ENCODE data around the gene TAF11L9. TPM values are rescaled to one million over a fixed set of nuclear protein-coding genes. Genes with fewer than 3 reads are reported as not detected.
"Not testable (repeated sequence)": the region's sequence is repeated elsewhere in the genome, so short reads cannot be mapped to it uniquely, and the experiment has no call there.

Gene TAF11L9
- total RNA-seq = not detected

- 91 to 96% methylated on average over 13 of the region's 15 CpGs for WGBS, 2 donors
- not testable (repeated sequence) for H3K4me3 ChIP-seq
These were observed at the start of gene TAF11L9 for GRCh38 chr5:17594255-17594654. TAF11L9 (minus strand) TSS chr5:17594394.

GRCh38 chr5:17634160-17634559 is 40.0 kb upstream of the TAF11L9 start, which contains the start of gene TAF11L14:
TAF11L14 (plus strand) TSS chr5:17634460.
- WGBS, 2 donors = 93 to 97% methylated on average over 5 of the region's 5 CpGs
- Histone ChIP-seq H3K27ac (no peak within 1 kb of the TSS), H3K27me3 (no peaks in the 10 kb centered on the region)

More at GRCh38 chr5:17594255-17594654, at the start of gene TAF11L9:
- H3K9me3 ChIP-seq; H3K27ac ChIP-seq; H3K4me1 ChIP-seq; DNase-seq (ENCODE audit: low spot score in 2 of 2); H3K36me3 ChIP-seq; H3K27me3 ChIP-seq: not testable (repeated sequence)

GRCh38 chr5:17631788-17632187 is 37.6 kb upstream of the TAF11L9 start, which contains the start of gene TAF11L13:
TAF11L13 (plus strand) TSS chr5:17632088.
- not testable (repeated sequence) for H3K4me3 ChIP-seq; H3K9me3 ChIP-seq; DNase-seq (ENCODE audit: low spot score in 2 of 2); H3K27ac ChIP-seq; H3K27me3 ChIP-seq; H3K36me3 ChIP-seq; H3K4me1 ChIP-seq
- WGBS, 2 donors = 88% methylated on average over 8 of the region's 12 CpGs

More at GRCh38 chr5:17634160-17634559, 40.0 kb upstream of the TAF11L9 start, which contains the start of gene TAF11L14:
- Histone ChIP-seq H3K4me1 (no peaks in the 10 kb centered on the region), H3K36me3 (no peaks in the 10 kb centered on the region), H3K4me3 (no peak within 1 kb of the TSS), H3K9me3 (no peaks in the 10 kb centered on the region)
- DNase-seq (ENCODE audit: low spot score in 2 of 2) = no peak
- TF ChIP-seq CTCF (IDR thresholded peaks at IDR 0.05) (no peak), POLR2A (IDR thresholded peaks at IDR 0.05) (no peak), EP300 (IDR thresholded peaks at IDR 0.05) (no peak)

GRCh38 chr5:17625686-17626085 is 31.5 kb upstream of the TAF11L9 start:
- no peak for TF ChIP-seq CTCF (IDR thresholded peaks at IDR 0.05)
- no peak for TF ChIP-seq POLR2A (IDR thresholded peaks at IDR 0.05)
- no peak for TF ChIP-seq EP300 (IDR thresholded peaks at IDR 0.05)
- Histone ChIP-seq H3K4me3 (no peak overlapping the region), H3K27ac (no peak overlapping the region), H3K4me1 (no peaks in the 10 kb centered on the region), H3K27me3 (no peaks in the 10 kb centered on the region), H3K9me3 (no peaks in the 10 kb centered on the region), H3K36me3 (no peaks in the 10 kb centered on the region)
- no peak for DNase-seq (ENCODE audit: low spot score in 2 of 2)
- 87 to 98% methylated on average over 7 to 11 of the region's 11 CpGs for WGBS, 2 donors

- DNase-seq (ENCODE audit: low spot score in 2 of 2) = no peak
- Histone ChIP-seq H3K27me3 (no peaks in the 10 kb centered on the region), H3K4me3 (no peak overlapping the region), H3K36me3 (no peaks in the 10 kb centered on the region), H3K27ac (no peak overlapping the region), H3K4me1 (no peaks in the 10 kb centered on the region), H3K9me3 (no peaks in the 10 kb centered on the region)
- 85 to 88% methylated on average over 10 to 17 of the region's 17 CpGs for WGBS, 2 donors
- TF ChIP-seq POLR2A (IDR thresholded peaks at IDR 0.05) (no peak), EP300 (IDR thresholded peaks at IDR 0.05) (no peak)
These were observed 26.4 kb upstream of the TAF11L9 start for GRCh38 chr5:17620627-17621026.

GRCh38 chr5:17619354-17619753 is 25.2 kb upstream of the TAF11L9 start:
- Histone ChIP-seq H3K9me3 (no peaks in the 10 kb centered on the region), H3K4me3 (no peak overlapping the region), H3K4me1 (no peaks in the 10 kb centered on the region), H3K36me3 (no peaks in the 10 kb centered on the region), H3K27me3 (no peaks in the 10 kb centered on the region), H3K27ac (no peak overlapping the region)
- WGBS, 2 donors = 78 to 86% methylated on average over 3 of the region's 3 CpGs
- no peak for DNase-seq (ENCODE audit: low spot score in 2 of 2)
- TF ChIP-seq CTCF (IDR thresholded peaks at IDR 0.05) (no peak), POLR2A (IDR thresholded peaks at IDR 0.05) (no peak), EP300 (IDR thresholded peaks at IDR 0.05) (no peak)
